Measurements from ENCODE around the gene HMCN2.

HMCN2 gene

GRCh38 chr9:130443840-130444492 lies 178.4 kb downstream of the HMCN2 start:
- H3K4me3 ChIP-seq (ENCODE audit: low read length) = peak overlapping the region; percentile 10
- TF ChIP-seq CTCF (conservative IDR thresholded peaks at IDR 0.05; ENCODE audit: low read depth, low read length) = no peak
- DNase-seq (ENCODE audit: low read depth) = no peak

DNA sequence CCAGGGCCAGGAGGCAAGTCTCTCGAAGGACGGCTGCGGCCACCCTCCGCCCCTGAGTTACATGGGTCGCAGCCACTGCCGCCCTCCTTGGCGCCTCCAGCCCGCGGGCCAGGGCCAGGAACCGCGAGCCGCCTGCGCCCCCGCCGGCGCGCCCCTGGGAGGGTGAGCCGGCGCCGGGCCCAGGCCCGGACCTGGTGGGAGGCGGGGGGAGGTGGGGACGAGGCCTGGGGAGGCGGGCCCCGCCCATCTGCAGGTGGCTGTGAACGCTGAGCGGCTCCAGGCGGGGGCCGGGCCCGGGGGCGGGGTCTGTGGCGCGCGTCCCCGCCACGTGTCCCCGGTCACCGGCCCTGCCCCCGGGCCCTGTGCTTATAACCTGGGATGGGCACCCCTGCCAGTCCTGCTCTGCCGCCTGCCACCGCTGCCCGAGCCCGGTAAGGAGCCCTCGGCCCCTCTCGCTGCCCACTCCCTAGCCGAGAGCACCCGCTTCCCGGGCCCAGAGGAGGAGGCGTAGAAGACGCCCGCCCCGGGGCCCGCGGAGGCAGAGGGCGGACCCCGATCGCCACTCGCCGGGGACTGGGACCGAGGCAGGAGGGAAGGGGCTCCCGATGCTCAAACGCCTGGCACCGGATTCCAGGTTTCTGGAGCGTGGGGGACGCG lies 179.1 kb downstream of the HMCN2 start, which contains the start of gene ASS1:
Gene ASS1 (plus strand): TSS at position 397 of the 657 bp plus-strand sequence. CDS start 7,268 bp downstream, outside the sequence.
- DNase-seq (ENCODE audit: low read depth) = no peak

DNA sequence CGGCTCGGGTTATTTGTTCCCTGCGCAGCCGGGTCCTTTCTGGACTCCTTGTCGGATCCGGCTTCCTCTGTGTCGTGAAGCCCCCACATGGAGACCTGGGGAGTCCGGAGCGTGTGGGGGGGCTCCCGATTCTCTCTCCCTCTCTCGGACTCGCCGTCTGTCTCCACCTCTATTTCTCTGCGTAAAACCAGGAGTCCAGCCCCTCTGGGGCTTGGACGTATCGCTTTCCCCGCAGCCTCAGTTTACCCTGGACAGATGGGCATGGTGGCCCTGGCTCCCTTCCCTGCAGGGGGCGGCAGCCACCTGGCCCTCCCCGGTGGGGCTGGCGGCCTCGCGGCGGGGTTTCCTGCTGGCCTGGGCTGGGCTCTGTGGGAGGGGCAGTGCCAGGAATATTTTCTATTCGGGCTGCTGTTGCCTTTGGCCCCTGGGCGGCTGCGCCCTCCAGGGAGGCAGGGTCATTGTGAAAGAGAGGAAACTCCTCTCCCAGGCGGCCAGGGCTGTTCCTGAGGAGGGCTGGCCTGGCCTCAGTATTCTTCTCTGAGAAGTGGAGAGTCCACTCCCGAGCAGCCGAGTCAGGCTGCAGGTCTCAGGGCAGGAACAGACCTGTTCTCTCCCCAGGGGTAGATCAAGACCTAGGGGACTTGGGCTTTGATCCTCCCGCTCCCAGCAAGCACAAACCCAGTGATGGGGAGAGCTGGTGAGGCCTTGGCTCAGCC lies 179.9 kb downstream of the HMCN2 start:
- DNase-seq (ENCODE audit: low read depth) = no peak
- no peak for TF ChIP-seq CTCF (conservative IDR thresholded peaks at IDR 0.05; ENCODE audit: low read depth, low read length)
- H3K4me3 ChIP-seq (ENCODE audit: low read length) = peak overlapping the region; percentile 48

More for the DNA sequence above, 179.1 kb downstream of the HMCN2 start, which contains the start of gene ASS1:
- peak within 1 kb of the TSS; percentile 48 for H3K4me3 ChIP-seq (ENCODE audit: low read length)
- no peak for TF ChIP-seq CTCF (conservative IDR thresholded peaks at IDR 0.05; ENCODE audit: low read depth, low read length)

DNA sequence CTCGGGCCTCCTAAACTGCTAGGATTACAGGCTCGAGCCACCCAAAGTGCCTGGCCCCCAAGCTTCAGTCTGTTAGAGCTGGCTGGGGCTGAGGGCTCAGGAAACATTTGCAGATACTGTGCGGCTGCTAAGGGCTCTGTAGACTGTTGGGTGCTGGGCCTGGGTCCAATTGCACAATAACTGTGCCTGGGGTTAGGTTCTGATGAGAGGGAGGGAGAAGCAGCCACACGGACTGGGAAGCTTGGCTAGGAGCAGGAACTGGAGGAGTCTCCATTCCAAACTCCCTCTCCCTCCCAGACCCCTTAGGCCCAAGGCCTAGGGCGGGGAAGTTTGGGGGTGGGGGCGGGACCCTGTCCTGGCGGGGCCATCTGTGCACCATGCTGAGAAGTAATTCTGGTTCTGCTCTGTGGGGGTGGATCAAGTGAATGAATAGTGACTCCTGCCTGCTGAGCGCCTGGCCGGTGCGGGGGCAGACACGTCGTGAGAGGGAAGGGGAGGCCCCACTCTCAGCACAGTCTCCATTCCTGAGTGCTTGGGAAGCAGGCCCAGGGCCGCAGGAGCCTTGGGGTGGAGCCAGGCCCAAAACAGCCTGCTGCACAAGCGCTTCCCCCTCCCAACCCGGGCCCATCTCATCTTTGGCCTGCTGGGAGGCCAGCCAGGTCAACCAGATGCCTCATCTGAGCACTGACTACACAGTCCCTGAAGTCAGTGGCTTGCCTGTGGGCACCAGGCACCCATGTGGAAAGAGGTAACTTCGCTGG lies 180.7 kb downstream of the HMCN2 start:
- DNase-seq (ENCODE audit: low read depth) = no peak
- no peak overlapping the region for H3K4me3 ChIP-seq (ENCODE audit: low read length)
- TF ChIP-seq CTCF (conservative IDR thresholded peaks at IDR 0.05; ENCODE audit: low read depth, low read length) = no peak

GRCh38 chr9:130447193-130447816 lies 181.7 kb downstream of the HMCN2 start:
- DNase-seq (ENCODE audit: low read depth) = no peak
- H3K4me3 ChIP-seq (ENCODE audit: low read length) = no peak overlapping the region
- no peak for TF ChIP-seq CTCF (conservative IDR thresholded peaks at IDR 0.05; ENCODE audit: low read depth, low read length)

DNA sequence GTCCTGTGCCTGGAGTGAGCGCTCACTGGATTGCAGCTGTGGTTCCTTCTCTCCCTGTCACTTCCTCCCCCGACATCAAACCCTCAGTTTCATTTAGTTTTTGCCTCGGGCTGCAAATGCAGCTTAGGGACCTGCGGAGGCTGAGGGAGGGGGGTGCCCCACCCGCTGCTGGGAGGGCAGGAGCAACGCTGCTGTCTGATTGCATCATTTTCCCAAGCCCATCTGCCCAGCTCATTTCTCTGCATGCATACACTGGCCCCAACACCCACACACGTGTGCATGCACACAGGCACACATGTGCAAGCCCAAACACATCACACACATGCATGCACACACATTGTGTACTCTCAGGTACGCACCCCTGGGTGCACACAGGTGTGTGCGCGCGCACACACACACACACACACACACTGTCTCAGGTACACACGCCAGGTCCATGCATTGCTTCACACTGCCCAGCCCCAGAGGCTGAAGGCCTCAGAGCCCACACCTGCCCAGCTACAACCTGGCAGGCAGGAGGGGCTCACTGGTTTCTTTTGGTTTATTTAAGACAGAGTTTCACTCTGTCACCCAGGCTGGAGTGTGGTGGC lies 182.6 kb downstream of the HMCN2 start:
- H3K4me3 ChIP-seq (ENCODE audit: low read length) = no peak overlapping the region
- no peak for TF ChIP-seq CTCF (conservative IDR thresholded peaks at IDR 0.05; ENCODE audit: low read depth, low read length)
- no peak for DNase-seq (ENCODE audit: low read depth)

Measured in retinal pigment epithelial cell (primary cell).